Measurements from ENCODE around the gene PASK. TPM values are rescaled to one million over a fixed set of nuclear protein-coding genes. Genes with fewer than 3 reads are reported as not detected.

Gene PASK
- total and polyA plus RNA-seq, 2 donors (not counting 1 experiment from before 2014, with no cell fraction given): 1.0 to 1.5 TPM

GRCh38 chr2:241066171-241066892 is 82.9 kb downstream of the PASK start:
- H3K4me1 ChIP-seq (ENCODE audit: control insufficient read depth, extremely low read depth, insufficient read depth, low read length): no peaks in the 10 kb centered on the region
- TF ChIP-seq, protein P1, sequence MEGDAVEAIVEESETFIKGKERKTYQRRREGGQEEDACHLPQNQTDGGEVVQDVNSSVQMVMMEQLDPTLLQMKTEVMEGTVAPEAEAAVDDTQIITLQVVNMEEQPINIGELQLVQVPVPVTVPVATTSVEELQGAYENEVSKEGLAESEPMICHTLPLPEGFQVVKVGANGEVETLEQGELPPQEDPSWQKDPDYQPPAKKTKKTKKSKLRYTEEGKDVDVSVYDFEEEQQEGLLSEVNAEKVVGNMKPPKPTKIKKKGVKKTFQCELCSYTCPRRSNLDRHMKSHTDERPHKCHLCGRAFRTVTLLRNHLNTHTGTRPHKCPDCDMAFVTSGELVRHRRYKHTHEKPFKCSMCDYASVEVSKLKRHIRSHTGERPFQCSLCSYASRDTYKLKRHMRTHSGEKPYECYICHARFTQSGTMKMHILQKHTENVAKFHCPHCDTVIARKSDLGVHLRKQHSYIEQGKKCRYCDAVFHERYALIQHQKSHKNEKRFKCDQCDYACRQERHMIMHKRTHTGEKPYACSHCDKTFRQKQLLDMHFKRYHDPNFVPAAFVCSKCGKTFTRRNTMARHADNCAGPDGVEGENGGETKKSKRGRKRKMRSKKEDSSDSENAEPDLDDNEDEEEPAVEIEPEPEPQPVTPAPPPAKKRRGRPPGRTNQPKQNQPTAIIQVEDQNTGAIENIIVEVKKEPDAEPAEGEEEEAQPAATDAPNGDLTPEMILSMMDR (conservative IDR thresholded peaks at IDR 0.05 in 1 of 2, IDR thresholded peaks at IDR 0.05 in 1 of 2; ENCODE audit: low read depth in 1 of 2, low read length in 2 of 2): no peak
- no peak for TF ChIP-seq EZH2 (IDR thresholded peaks at IDR 0.05; ENCODE audit: low read length, missing control alignments)
- H3K27ac ChIP-seq (ENCODE audit: insufficient read depth, low read length): no peak overlapping the region
- H2AFZ ChIP-seq (ENCODE audit: low read length): no peak overlapping the region
- no peak overlapping the region for H3K4me2 ChIP-seq (ENCODE audit: extremely low read depth, insufficient read depth, low read length)
- H4K20me1 ChIP-seq (ENCODE audit: control insufficient read depth, extremely low read depth, insufficient read depth, low read length): no peaks in the 10 kb centered on the region
- DNase-seq (ENCODE audit: low read depth in 2 of 2): no peak
- no peaks in the 10 kb centered on the region for H3K27me3 ChIP-seq (ENCODE audit: control insufficient read depth, insufficient read depth, low read length)
- peaks cover 8% of the 10 kb centered on the region for H3K36me3 ChIP-seq (ENCODE audit: control insufficient read depth, insufficient read depth, low read length)
- no peaks in the 10 kb centered on the region for H3K9me3 ChIP-seq (ENCODE audit: control insufficient read depth, insufficient read depth, low read depth, low read length)
- H3K79me2 ChIP-seq (ENCODE audit: control insufficient read depth, insufficient read depth, low read length): no peaks in the 10 kb centered on the region
- no peak overlapping the region for H3K4me3 ChIP-seq (replicated peaks in 1 of 4; ENCODE audit: control extremely low read depth in 1 of 4, insufficient read depth in 1 of 4, low read depth in 3 of 4, low read length in 4 of 4)
- H3K9ac ChIP-seq (ENCODE audit: insufficient read depth, low read length): no peak overlapping the region

GRCh38 chr2:241065355-241065803 is 83.9 kb downstream of the PASK start:
- Histone ChIP-seq H3K27me3 (ENCODE audit: control insufficient read depth, insufficient read depth, low read length) (no peaks in the 10 kb centered on the region), H3K36me3 (ENCODE audit: control insufficient read depth, insufficient read depth, low read length) (peaks cover 5% of the 10 kb centered on the region)
- TF ChIP-seq, protein P1 (conservative IDR thresholded peaks at IDR 0.05 in 1 of 2, IDR thresholded peaks at IDR 0.05 in 1 of 2; ENCODE audit: low read depth in 1 of 2, low read length in 2 of 2): no peak

DNA sequence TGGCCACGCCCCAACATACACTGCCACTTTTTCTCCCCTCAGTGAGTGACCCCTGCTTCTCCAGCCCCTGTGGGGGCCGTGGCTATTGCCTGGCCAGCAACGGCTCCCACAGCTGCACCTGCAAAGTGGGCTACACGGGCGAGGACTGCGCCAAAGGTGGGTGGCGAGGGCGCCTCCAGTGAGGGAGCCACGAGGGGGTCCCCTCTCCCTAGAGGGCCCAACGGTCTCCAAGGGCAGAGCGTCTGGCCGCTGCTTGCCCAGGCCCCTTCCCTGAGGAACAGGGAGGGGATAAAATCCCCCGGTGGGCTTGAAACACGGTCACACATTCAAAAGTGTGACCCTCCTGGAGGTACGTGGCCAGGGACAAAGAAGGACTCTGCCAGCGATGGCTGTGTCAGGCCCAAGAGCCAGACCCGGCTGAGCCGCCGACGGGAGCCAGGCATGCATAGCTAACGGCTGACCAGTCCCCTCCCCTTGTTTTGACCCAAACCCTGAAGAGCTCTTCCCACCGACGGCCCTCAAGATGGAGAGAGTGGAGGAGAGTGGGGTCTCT is 84.4 kb downstream of the PASK start:
- no peaks in the 10 kb centered on the region for H4K20me1 ChIP-seq (ENCODE audit: control insufficient read depth, extremely low read depth, insufficient read depth, low read length)
- H3K4me3 ChIP-seq (replicated peaks in 1 of 4; ENCODE audit: control extremely low read depth in 1 of 4, insufficient read depth in 1 of 4, low read depth in 3 of 4, low read length in 4 of 4): no peak overlapping the region
- no peak overlapping the region for H3K4me2 ChIP-seq (ENCODE audit: extremely low read depth, insufficient read depth, low read length)
- no peaks in the 10 kb centered on the region for H3K4me1 ChIP-seq (ENCODE audit: control insufficient read depth, extremely low read depth, insufficient read depth, low read length)
- no peaks in the 10 kb centered on the region for H3K27me3 ChIP-seq (ENCODE audit: control insufficient read depth, insufficient read depth, low read length)
- no peak overlapping the region for H2AFZ ChIP-seq (ENCODE audit: low read length)
- H3K79me2 ChIP-seq (ENCODE audit: control insufficient read depth, insufficient read depth, low read length): no peaks in the 10 kb centered on the region
- TF ChIP-seq, protein P1 (conservative IDR thresholded peaks at IDR 0.05 in 1 of 2, IDR thresholded peaks at IDR 0.05 in 1 of 2; ENCODE audit: low read depth in 1 of 2, low read length in 2 of 2): no peak
- TF ChIP-seq EZH2 (IDR thresholded peaks at IDR 0.05; ENCODE audit: low read length, missing control alignments): no peak
- H3K27ac ChIP-seq (ENCODE audit: insufficient read depth, low read length): no peak overlapping the region
- no peak overlapping the region for H3K9ac ChIP-seq (ENCODE audit: insufficient read depth, low read length)
- DNase-seq (ENCODE audit: low read depth in 2 of 2): no peak
- peaks cover 5% of the 10 kb centered on the region for H3K36me3 ChIP-seq (ENCODE audit: control insufficient read depth, insufficient read depth, low read length)
- no peaks in the 10 kb centered on the region for H3K9me3 ChIP-seq (ENCODE audit: control insufficient read depth, insufficient read depth, low read depth, low read length)

More at GRCh38 chr2:241065355-241065803, 83.9 kb downstream of the PASK start:
- H3K4me3 ChIP-seq (replicated peaks in 1 of 4; ENCODE audit: control extremely low read depth in 1 of 4, insufficient read depth in 1 of 4, low read depth in 3 of 4, low read length in 4 of 4): no peak overlapping the region
- no peaks in the 10 kb centered on the region for H3K4me1 ChIP-seq (ENCODE audit: control insufficient read depth, extremely low read depth, insufficient read depth, low read length)
- no peak for DNase-seq (ENCODE audit: low read depth in 2 of 2)
- no peak overlapping the region for H3K27ac ChIP-seq (ENCODE audit: insufficient read depth, low read length)
- H2AFZ ChIP-seq (ENCODE audit: low read length): no peak overlapping the region
- no peak overlapping the region for H3K9ac ChIP-seq (ENCODE audit: insufficient read depth, low read length)
- H4K20me1 ChIP-seq (ENCODE audit: control insufficient read depth, extremely low read depth, insufficient read depth, low read length): no peaks in the 10 kb centered on the region
- H3K9me3 ChIP-seq (ENCODE audit: control insufficient read depth, insufficient read depth, low read depth, low read length): no peaks in the 10 kb centered on the region
- no peak overlapping the region for H3K4me2 ChIP-seq (ENCODE audit: extremely low read depth, insufficient read depth, low read length)
- no peaks in the 10 kb centered on the region for H3K79me2 ChIP-seq (ENCODE audit: control insufficient read depth, insufficient read depth, low read length)
